ENCODE measurements around the gene IL2RG.

IL2RG gene

GRCh38 chrX:71117358-71117757, 6.0 kb upstream of the IL2RG start:
- ChIA-PET CTCF (no interaction called here), POLR2A (ENCODE audit: low non-redundant PET) (no interaction called here)
- TF ChIP-seq CTCF (conservative IDR thresholded peaks at IDR 0.05; ENCODE audit: low read depth), result no peak
- no peak for DNase-seq (ENCODE audit: low spot score)
- H3K27ac ChIP-seq, result no peak overlapping the region

- no peak overlapping the region for H3K27ac ChIP-seq
- CTCF ChIA-PET, result no interaction called here
- no peak for DNase-seq (ENCODE audit: low spot score)
- TF ChIP-seq CTCF (conservative IDR thresholded peaks at IDR 0.05; ENCODE audit: low read depth), result no peak
- POLR2A ChIA-PET (ENCODE audit: low non-redundant PET), result no interaction called here
Measured at GRCh38 chrX:71111921-71112431, 599 bp upstream of the IL2RG start.

- ChIA-PET CTCF (no interaction called here), POLR2A (ENCODE audit: low non-redundant PET) (no interaction called here)
- no peak for DNase-seq (ENCODE audit: low spot score)
- no peak for TF ChIP-seq CTCF (conservative IDR thresholded peaks at IDR 0.05; ENCODE audit: low read depth)
- no peak overlapping the region for H3K27ac ChIP-seq
Measured at GRCh38 chrX:71109051-71109450, 2.3 kb downstream of the IL2RG start.

- POLR2A ChIA-PET (ENCODE audit: low non-redundant PET), result no interaction called here
- CTCF ChIA-PET, result no interaction called here
- no peak for TF ChIP-seq CTCF (conservative IDR thresholded peaks at IDR 0.05; ENCODE audit: low read depth)
- no peak overlapping the region for H3K27ac ChIP-seq
- no peak for DNase-seq (ENCODE audit: low spot score)
Measured at GRCh38 chrX:71107762-71108360, 3.5 kb downstream of the IL2RG start.

- no peak overlapping the region for H3K27ac ChIP-seq
- ChIA-PET POLR2A (ENCODE audit: low non-redundant PET) (no interaction called here), CTCF (no interaction called here)
- no peak for DNase-seq (ENCODE audit: low spot score)
- no peak for TF ChIP-seq CTCF (conservative IDR thresholded peaks at IDR 0.05; ENCODE audit: low read depth)
Measured at GRCh38 chrX:71107245-71107644, 4.1 kb downstream of the IL2RG start.

- ChIA-PET CTCF (interaction anchor here (0.5 kb wide), 1 partner anchor 26 kb away, joined by 3 read pairs; no protein-coding TSS in a partner anchor), POLR2A (ENCODE audit: low non-redundant PET) (no interaction called here)
- no peak for DNase-seq (ENCODE audit: low spot score)
- TF ChIP-seq CTCF (conservative IDR thresholded peaks at IDR 0.05; ENCODE audit: low read depth), result no peak
- no peak within 1 kb of the TSS for H3K27ac ChIP-seq
Measured at GRCh38 chrX:71106427-71106826, 5.0 kb downstream of the IL2RG start, which contains the start of gene CXorf65. CXorf65 (minus strand) TSS chrX:71106740; CDS start chrX:71106556, 184 bp downstream.
